Effector CD4-positive, alpha-beta T cell (primary cell): ENCODE results near the gene LIPI. TPM values are rescaled to one million over a fixed set of nuclear protein-coding genes. Genes with fewer than 3 reads are reported as not detected.
"Not testable (repeated sequence)": the region's sequence is repeated elsewhere in the genome, so short reads cannot be mapped to it uniquely, and the experiment has no call there.

Experiments used
- DNase-seq: peaks from one replicate; pipeline ENCODE4 v3.0.0-alpha.2; 2020
- total RNA-seq: gene quantifications from one replicate; lab custom pipeline; 2026; lab: John Stamatoyannopoulos, UW

The LIPI gene
- total RNA-seq = not detected

DNA sequence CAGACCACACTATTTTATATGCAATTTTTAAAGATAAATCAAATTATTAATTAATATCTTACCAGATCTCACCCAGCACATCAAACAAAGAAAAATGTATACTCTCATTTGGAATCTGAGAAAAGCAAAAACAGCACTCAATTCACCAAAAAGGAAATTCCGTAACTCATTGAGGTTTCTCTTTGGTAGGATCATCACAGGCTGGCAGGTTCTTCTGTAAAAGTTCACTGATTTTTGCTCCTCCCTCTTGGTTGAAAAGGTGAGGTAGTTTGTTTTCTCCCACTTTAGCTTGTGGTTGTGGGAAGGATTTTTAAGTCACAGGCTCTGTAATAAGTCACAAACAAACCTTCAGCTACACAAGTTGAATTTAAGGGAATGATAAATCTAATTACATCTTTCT, at the start of gene LIPI:
LIPI (minus strand) TSS at position 218 of the 400 bp plus-strand sequence; CDS start at position 108, 110 bp downstream.
- DNase-seq = no peak

GRCh38 chr21:14260174-14260764, 49.5 kb upstream of the LIPI start:
- no peak for DNase-seq

- no peak for DNase-seq
These were observed 49.0 kb upstream of the LIPI start for GRCh38 chr21:14259747-14260146.

DNA sequence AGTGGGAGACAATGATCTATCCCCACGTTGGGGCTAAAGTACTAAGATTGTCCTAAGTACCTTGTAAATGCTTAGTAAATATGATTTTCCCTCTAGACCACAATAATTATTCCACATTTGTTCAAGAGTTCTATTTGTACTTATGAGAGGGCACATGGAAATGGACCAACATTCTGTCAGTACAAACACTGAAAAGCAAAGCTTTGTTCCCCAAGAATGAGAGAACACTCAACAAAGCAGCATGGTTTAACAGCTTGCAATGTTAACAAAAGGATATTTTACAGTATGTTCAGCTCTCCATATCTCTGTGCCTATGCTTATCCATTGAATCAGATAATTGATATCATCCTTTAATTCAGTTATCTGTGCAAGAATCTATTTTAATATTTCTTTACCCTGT, 40.6 kb upstream of the LIPI start:
- DNase-seq = no peak

DNA sequence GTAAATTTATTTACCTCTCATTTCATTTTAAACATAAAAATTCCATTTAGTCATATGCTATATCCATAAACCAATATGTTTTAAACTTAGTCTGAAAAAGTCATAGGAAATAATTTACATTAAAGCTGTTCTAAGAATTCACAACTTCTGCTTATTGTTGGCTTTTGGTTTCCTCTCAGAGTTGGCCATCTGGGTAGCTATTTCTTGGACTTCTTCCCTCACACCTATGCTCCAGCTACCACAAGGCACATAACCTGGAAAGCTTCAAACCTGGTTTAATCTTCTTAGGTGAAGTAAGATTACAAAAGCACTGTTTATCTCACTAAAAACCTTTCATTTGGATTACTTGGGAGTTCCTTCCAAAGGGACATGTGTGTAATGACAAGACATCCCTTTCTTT, 35.0 kb upstream of the LIPI start:
- DNase-seq = no peak

DNA sequence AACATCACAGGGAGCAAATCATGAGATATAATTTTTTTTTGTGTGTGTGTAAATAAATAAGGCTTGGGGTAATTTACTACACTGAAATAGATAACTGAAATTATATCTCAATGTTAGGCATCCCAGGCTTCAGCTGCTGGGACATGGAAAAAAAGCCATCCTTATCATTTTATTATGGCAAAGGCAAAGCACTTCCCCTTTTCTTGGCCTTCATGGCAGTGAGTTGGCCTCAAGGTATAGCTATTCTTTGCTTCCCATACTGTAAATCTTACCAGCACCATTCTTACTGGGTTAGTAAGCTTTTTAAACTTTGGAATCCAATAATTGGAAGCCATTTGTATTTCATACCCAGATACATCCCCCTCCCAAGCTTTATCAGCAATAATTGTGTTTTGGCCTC, 34.2 kb upstream of the LIPI start:
- no peak for DNase-seq

- DNase-seq = no peak
These were observed 33.1 kb upstream of the LIPI start for GRCh38 chr21:14243874-14244273.

- no peak for DNase-seq
These were observed 32.7 kb upstream of the LIPI start for GRCh38 chr21:14243461-14243860.

DNA sequence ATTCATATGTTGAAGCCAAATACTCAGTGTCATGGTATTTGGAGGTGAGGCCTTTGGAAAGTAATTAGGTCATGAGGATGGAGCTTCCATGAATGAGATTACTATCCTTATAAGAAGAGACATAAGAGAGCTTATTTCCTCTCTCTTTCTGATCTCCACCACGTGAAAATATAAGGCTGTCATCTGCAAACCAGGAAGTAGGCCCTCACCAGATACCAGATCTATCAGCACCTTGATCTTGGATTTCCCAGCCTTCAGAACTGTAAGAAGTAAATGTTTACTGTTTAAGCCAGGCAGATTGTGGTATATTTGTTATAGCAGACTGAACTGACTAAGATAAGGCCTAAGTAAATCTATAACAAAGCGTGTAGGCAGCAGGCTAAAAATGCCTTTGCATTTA, 30.5 kb upstream of the LIPI start:
- DNase-seq = no peak

DNA sequence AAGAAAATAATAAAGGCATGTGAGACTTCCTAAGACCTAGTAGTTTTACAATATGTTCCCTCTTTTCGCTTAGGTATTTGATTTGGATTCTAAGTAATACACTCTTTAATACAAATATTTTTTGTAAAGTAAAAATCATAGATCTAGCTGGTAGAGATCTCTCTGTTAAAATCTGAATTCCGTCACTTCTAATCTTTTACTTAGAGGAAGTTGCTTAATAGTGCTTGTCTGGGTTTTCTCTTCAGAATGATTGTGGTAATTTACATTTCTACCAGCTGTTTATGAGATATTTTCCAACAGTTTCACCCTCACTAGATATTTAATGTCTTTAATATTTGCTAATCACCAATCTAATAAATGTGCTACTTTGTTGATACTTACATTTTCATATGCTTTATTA, 28.5 kb upstream of the LIPI start:
- DNase-seq = no peak

DNA sequence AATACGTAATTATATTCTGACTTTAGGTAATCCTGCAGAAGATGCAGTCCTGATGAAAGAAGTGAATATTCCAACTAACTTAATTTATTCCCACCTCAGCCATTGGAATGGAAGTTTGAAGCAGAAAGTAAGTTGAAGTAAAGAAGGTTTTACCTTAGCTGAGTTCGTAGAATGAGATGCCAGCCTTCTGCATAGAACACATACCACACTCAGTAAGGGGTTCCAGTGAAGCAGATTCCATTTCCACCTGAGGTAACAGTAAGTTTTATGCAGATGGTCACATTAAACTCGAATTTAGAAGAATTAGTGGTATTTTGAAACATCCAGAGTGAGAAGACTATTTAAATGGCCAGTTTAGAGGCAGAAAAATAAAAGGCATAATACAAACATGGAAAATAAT, 25.4 kb upstream of the LIPI start:
- DNase-seq = no peak

- no peak for DNase-seq
These were observed 24.3 kb upstream of the LIPI start for GRCh38 chr21:14235101-14235500.

DNA sequence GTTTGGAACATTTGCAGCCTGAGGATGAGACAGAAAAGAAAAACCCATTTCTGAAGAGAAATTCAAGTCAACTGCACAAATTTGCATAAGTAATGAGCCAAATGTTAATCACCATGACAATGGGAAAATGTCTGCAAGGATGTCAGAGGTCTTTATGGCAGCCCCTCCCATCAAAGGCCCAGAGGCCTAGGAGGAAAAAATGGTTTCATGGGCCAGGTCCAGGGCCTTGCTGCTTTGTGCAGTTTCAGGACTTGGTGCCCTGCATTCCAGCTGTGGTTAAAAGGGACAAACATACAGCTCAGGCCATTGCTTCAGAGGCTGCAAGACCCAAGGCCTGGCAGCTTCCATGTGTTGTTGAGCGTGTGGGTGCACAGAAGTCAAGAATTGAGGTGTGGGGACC, 18.6 kb upstream of the LIPI start:
- DNase-seq = no peak

GRCh38 chr21:14223365-14223764, 12.6 kb upstream of the LIPI start:
- DNase-seq = no peak

DNA sequence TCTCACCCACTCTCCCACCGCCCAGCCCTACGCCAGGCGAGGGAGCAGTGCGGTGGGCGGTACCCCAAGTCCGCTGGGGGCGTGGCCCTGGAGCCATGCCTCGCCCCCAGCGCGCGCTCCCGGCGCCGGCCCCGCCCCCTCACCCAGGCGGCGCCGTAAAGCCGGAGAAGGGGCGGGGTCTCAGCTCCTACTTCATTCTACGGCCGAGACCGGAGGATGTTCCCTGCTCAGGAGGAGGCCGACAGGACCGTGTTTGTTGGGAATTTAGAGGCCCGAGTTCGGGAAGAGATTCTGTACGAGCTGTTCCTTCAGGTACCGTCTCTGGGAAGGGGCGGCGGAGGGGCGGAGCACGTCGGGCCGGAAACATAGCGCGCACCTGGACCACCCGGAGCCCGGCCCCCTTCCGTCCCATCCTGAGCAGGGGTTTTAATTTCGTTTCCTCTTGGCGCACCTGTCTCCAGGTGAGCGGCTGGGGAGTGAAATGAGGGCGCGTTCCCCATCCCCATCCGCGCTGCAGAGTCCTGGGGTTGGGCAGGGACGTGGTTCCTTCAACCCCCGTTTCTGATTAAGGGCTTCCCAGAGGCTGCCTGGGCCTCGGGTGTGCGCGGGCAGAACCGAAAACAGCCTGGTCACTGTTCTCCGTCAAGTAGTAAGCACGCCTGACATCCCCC, 5.4 kb upstream of the LIPI start, which contains the start of gene RBM11:
RBM11 (plus strand) TSS at position 187 of the 671 bp plus-strand sequence; CDS start at position 217, 30 bp downstream.
- DNase-seq = peak; percentile 55

- DNase-seq = no peak
These were observed 2.4 kb upstream of the LIPI start for GRCh38 chr21:14213164-14213563.

DNA sequence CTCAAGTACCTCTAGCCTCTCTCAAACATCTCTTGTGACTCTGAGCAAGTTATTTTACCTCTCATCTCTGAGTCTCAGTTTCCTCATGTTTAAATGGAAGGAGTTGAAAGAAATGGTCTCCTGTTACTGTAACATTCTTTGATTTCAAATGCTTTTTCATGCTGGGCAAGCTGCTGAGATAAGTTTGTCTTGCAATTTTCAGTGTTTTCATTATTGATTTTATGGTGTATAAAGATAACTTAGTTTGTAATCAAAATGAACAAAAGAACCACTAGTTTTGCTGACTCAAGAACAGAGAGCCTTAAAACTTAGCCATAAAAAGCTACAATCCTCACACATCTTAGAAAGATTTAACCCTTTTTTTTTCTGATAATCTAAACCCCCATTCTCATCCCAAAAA, 4.5 kb downstream of the LIPI start:
- no peak for DNase-seq

DNA sequence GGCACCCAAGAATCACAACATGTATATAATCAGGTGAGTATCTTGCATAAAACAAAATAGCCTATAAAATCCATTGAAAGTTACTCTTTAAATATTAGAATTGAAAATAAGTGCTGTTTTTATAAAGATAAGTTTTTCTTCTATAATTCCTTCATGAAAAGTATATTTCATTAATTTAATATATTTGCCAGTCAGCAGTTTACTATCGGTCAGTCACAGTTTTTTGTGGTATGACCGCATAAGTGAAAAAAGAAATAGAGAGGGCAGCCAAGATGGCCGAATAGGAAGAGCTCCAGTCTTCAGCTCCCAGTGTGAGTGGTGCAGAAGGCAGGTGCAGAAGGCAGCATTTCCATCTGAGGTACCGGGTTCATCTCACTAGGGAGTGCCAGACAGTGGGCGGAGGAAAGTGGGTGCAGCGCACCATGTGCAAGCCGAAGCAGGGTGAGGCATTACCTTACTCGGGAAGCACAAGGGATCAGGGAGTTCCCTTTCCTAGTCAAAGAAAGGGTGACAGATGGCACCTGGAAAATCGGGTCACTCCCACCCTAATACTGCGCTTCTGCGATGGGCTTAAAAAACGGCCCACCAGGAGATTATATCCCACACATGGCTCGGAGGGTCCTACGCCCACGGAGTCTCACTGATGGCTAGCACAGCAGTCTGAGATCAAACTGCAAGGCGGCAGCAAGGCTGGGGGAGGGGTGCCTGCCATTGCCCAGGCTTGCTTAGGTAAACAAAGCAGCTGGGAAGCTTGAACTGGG, 44.1 kb downstream of the LIPI start:
- DNase-seq = not testable (repeated sequence)

DNA sequence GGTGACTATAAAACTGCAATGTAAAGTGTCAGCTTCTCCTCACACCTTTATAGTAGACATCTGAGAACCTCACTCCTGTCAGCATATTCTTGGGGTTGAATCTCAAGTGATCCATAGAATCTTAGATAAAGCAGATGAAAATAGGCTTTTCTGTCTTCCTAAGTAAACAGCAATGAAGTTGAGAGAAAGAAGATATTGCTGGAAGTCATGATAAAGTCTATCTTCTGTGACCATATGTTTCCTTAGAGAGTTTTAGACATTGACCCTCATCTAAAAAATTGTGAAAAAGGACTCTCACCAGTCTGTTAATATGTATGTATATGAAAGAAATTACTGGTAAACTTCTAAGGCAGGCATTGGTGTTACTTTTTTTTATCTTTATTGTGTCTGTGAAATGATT, 66.8 kb downstream of the LIPI start:
- DNase-seq = no peak

GRCh38 chr21:14124266-14124665, 86.5 kb downstream of the LIPI start:
- DNase-seq = no peak

GRCh38 chr21:14121719-14122118, 89.0 kb downstream of the LIPI start:
- DNase-seq = no peak

GRCh38 chr21:14120091-14120734, 90.5 kb downstream of the LIPI start:
- DNase-seq = no peak

DNA sequence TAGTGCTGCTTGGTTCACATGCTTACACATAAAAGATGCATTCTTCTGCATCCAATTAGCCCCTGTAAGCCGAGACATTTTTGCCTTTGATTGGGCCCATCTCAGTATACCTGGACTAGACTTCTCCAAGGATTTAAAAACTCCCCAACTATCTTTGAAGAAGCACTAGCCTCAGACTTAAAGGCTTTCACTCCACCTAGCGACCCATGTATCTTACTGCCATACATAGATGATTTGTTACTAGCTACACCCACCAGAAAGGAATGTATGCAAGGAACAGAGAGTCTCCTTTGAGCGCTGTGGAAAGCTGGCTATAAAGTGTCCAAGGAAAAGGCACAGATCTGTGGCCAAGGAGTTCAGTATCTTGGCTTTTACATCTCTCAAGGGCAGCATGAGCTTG, 91.7 kb downstream of the LIPI start:
- DNase-seq = no peak
